Measurements from ENCODE around the gene SLC35C1. TPM values are rescaled to one million over a fixed set of nuclear protein-coding genes. Genes with fewer than 3 reads are reported as not detected.

The SLC35C1 gene
- total and polyA plus RNA-seq, 9 of the 15 experiments (the other 6 are each of a cell fraction or from before 2014, with no cell fraction given) = 0.65 to 13.1 (median 2.4) TPM

DNA sequence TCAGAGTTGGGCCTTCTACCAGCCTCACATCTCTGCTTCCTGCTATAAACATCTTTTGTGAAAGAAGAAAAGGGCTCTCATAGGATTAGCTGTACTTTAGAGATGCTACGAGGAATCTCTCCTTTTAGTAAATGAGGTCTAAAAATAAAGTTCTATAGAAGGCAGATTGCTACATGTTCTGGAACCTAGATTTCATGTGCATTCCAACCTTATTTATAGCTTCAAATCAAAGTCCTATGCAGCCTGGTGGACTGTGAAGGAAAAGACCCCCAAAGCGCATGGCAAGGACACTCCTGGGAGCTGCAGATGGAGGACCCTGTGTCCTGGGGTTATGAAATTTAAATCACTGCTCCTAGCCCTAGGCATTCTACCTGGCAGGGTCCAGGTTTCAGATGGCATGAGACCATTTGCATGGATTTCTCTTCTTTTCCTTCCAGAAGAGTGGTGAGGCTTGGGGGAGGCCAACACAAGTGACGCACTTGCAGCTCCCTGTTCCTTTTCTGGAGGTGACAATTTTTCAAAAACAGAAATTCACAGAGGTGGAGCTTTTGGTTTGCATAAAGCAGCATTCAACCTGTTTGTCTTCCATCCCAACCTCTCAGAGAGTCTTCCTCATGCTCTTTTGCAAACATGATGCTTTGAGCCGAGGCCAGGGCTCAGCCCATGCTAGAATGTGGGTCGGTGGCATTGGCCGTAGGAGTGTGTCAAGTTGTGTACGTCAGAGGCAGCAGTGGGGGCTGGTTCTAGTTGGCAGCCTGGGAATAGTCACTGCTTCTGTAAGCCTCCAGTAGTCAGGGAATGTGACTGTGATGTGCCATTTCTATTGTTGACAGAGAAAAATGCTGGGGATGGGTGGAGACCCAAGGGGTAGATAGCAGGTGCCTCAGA is 48.6 kb downstream of the SLC35C1 start:
- FAIRE-seq (no peak), ATAC-seq (no peak), DNase-seq (ENCODE audit: extremely low read depth in 1 of 4, low spot score in 3 of 4) (peak in 1 of 4 experiments; percentile 7)
- no peak overlapping the region for H3K27ac ChIP-seq (ENCODE audit: extremely low read depth, low read depth, low read length)
- no peak overlapping the region for H2AFZ ChIP-seq (ENCODE audit: low read depth, low read length)
- H3K9me1 ChIP-seq (ENCODE audit: control insufficient read depth, insufficient read depth, low read length) = no peaks in the 10 kb centered on the region
- in situ Hi-C loops (cut with MboI) = no loop called here
- 91% methylated on average over 7 of the region's 7 CpGs for WGBS (ENCODE audit: insufficient coverage, low coverage, missing lambda C conversion rate)
- ChIA-PET POLR2A (no interaction called here), CTCF (ENCODE audit: low intra/inter-chr PET ratio) (interaction anchor here (0.7 to 1.2 kb wide), 2 partner anchors 44 to 82 kb away, joined by 3 to 8 read pairs; no protein-coding TSS in a partner anchor)
- intact Hi-C loops (cut with micrococcal nuclease) = loop anchor here (5.0 kb wide), 1 partner anchor 81 kb away; no protein-coding TSS in a partner anchor
- 0 out of 4 replicates have a peak overlapping the region, but pooled peaks of 1 of the 2 experiments have one; percentile 43 for H3K9ac ChIP-seq (ENCODE audit: insufficient read depth in 1 of 2, low read depth in 2 of 2, low read length in 2 of 2)
- H4K20me1 ChIP-seq (replicated peaks; ENCODE audit: control insufficient read depth, insufficient read depth, low read length) = peaks cover 20% of the 10 kb centered on the region
- no TSS peak for BruUV-seq (replicated peaks)
- H3K4me2 ChIP-seq (ENCODE audit: insufficient read depth, low read length) = no peak overlapping the region
- peaks cover 48% of the 10 kb centered on the region for H3K36me3 ChIP-seq (ENCODE audit: control insufficient read depth, insufficient read depth, low read length)
- no peak overlapping the region for H3K4me3 ChIP-seq
- peaks cover 60% of the 10 kb centered on the region for H3K79me2 ChIP-seq (ENCODE audit: control insufficient read depth, insufficient read depth, low read length)
- H3K9me3 ChIP-seq (replicated peaks; ENCODE audit: control insufficient read depth, insufficient read depth, low read depth, low read length) = no peaks in the 10 kb centered on the region
- H3K4me1 ChIP-seq (replicated peaks in 1 of 2; ENCODE audit: control insufficient read depth in 2 of 2, insufficient read depth in 2 of 2, low read length in 2 of 2) = peaks cover 2 to 3% of the 10 kb centered on the region in 2 experiments; a peak in 4 of 5 replicates
- H3K27me3 ChIP-seq (ENCODE audit: control insufficient read depth in 2 of 2, insufficient read depth in 2 of 2, low read length in 2 of 2) = no peaks in the 10 kb centered on the region
- no peak for TF ChIP-seq BRD4 (IDR thresholded peaks at IDR 0.05)
- TF ChIP-seq E2F3 (CRISPR knock-in tag; IDR thresholded peaks at IDR 0.05) = no peak
- TF ChIP-seq MLLT1 (IDR thresholded peaks at IDR 0.05) = no peak
- no peak for TF ChIP-seq ZBTB7A (IDR thresholded peaks at IDR 0.05; ENCODE audit: borderline replicate concordance, control insufficient read depth, low read depth, low read length)
- no peak for TF ChIP-seq SRSF3 (IDR thresholded peaks at IDR 0.05; ENCODE audit: insufficient read depth, low read length)
- no peak for TF ChIP-seq MEIS2 (IDR thresholded peaks at IDR 0.05; ENCODE audit: partially characterized antibody)
- no peak for TF ChIP-seq RAD21 (CRISPR knock-in tag; conservative IDR thresholded peaks at IDR 0.05 in 1 of 2, IDR thresholded peaks at IDR 0.05 in 1 of 2)
- no peak for TF ChIP-seq SAFB (IDR thresholded peaks at IDR 0.05; ENCODE audit: borderline replicate concordance, low read depth, low read length)
- TF ChIP-seq, protein P1, sequence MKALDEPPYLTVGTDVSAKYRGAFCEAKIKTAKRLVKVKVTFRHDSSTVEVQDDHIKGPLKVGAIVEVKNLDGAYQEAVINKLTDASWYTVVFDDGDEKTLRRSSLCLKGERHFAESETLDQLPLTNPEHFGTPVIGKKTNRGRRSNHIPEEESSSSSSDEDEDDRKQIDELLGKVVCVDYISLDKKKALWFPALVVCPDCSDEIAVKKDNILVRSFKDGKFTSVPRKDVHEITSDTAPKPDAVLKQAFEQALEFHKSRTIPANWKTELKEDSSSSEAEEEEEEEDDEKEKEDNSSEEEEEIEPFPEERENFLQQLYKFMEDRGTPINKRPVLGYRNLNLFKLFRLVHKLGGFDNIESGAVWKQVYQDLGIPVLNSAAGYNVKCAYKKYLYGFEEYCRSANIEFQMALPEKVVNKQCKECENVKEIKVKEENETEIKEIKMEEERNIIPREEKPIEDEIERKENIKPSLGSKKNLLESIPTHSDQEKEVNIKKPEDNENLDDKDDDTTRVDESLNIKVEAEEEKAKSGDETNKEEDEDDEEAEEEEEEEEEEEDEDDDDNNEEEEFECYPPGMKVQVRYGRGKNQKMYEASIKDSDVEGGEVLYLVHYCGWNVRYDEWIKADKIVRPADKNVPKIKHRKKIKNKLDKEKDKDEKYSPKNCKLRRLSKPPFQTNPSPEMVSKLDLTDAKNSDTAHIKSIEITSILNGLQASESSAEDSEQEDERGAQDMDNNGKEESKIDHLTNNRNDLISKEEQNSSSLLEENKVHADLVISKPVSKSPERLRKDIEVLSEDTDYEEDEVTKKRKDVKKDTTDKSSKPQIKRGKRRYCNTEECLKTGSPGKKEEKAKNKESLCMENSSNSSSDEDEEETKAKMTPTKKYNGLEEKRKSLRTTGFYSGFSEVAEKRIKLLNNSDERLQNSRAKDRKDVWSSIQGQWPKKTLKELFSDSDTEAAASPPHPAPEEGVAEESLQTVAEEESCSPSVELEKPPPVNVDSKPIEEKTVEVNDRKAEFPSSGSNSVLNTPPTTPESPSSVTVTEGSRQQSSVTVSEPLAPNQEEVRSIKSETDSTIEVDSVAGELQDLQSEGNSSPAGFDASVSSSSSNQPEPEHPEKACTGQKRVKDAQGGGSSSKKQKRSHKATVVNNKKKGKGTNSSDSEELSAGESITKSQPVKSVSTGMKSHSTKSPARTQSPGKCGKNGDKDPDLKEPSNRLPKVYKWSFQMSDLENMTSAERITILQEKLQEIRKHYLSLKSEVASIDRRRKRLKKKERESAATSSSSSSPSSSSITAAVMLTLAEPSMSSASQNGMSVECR (CRISPR knock-in tag; IDR thresholded peaks at IDR 0.05) = no peak
- TF ChIP-seq ZNF133 (CRISPR knock-in tag; IDR thresholded peaks at IDR 0.05) = no peak
- TF ChIP-seq THRAP3 (IDR thresholded peaks at IDR 0.05; ENCODE audit: borderline replicate concordance) = no peak
- TF ChIP-seq PHF21A (IDR thresholded peaks at IDR 0.05; ENCODE audit: borderline replicate concordance, low read depth) = no peak
- no peak for TF ChIP-seq HCFC1 (IDR thresholded peaks at IDR 0.05; ENCODE audit: low read depth, low read length)
- no peak for TF ChIP-seq MTA3 (IDR thresholded peaks at IDR 0.05; ENCODE audit: borderline replicate concordance)
- TF ChIP-seq PHB (CRISPR knock-in tag; IDR thresholded peaks at IDR 0.05) = no peak
- TF ChIP-seq ZNF561 (CRISPR knock-in tag; conservative IDR thresholded peaks at IDR 0.05) = no peak
- TF ChIP-seq WHSC1 (IDR thresholded peaks at IDR 0.05; ENCODE audit: low read length) = no peak

All from K562 (cell line).